Measurements from ENCODE around the gene CC2D2A. TPM values are rescaled to one million over a fixed set of nuclear protein-coding genes. Genes with fewer than 3 reads are reported as not detected.

CC2D2A gene
- total RNA-seq, 1 donor from 2014 or later: 14.0 TPM

- H3K27ac Mint-ChIP-seq (ENCODE audit: unreplicated experiment): no peak overlapping the region
Measured at GRCh38 chr4:15562623-15563022, 92.9 kb downstream of the CC2D2A start.

GRCh38 chr4:15563871-15564270 lies 94.2 kb downstream of the CC2D2A start:
- Mint-ChIP-seq H3K4me1 (ENCODE audit: low read depth, unreplicated experiment) (no peaks in the 10 kb centered on the region), H3K36me3 (ENCODE audit: low read depth, unreplicated experiment) (peaks cover 34% of the 10 kb centered on the region), H3K27me3 (ENCODE audit: low read depth, unreplicated experiment) (no peaks in the 10 kb centered on the region), H3K9me3 (ENCODE audit: unreplicated experiment) (no peaks in the 10 kb centered on the region), H3K4me3 (ENCODE audit: unreplicated experiment) (no peak overlapping the region), H3K27ac (ENCODE audit: unreplicated experiment) (no peak overlapping the region)
- Histone ChIP-seq H3K9me3 (ENCODE audit: insufficient read depth, low read depth, low read length) (no peaks in the 10 kb centered on the region), H3K27ac (ENCODE audit: low read depth, low read length) (no peak overlapping the region), H2AFZ (ENCODE audit: low read depth, low read length) (no peak overlapping the region), H3K9ac (ENCODE audit: low read length) (no peak overlapping the region), H3K79me2 (ENCODE audit: insufficient read depth, low read length) (no peaks in the 10 kb centered on the region), H3K4me3 (ENCODE audit: insufficient read depth, low read depth, low read length) (no peak overlapping the region), H3K4me2 (ENCODE audit: low read length) (no peak overlapping the region), H3K4me1 (ENCODE audit: insufficient read depth, low read length) (no peaks in the 10 kb centered on the region), H4K20me1 (ENCODE audit: insufficient read depth, low read length) (no peaks in the 10 kb centered on the region), H3K27me3 (ENCODE audit: insufficient read depth, low read length) (no peaks in the 10 kb centered on the region), H3K36me3 (ENCODE audit: insufficient read depth, low read length) (peaks cover 6% of the 10 kb centered on the region)
- TF ChIP-seq CTCF (IDR thresholded peaks at IDR 0.05; ENCODE audit: insufficient read depth, low read depth, low read length): no peak
- no peak for TF ChIP-seq EZH2 (IDR thresholded peaks at IDR 0.05; ENCODE audit: insufficient read depth, low read length)
- FAIRE-seq (no peak), DNase-seq (ENCODE audit: low read depth) (no peak)

More at GRCh38 chr4:15562623-15563022, 92.9 kb downstream of the CC2D2A start:
- H3K4me1 ChIP-seq (ENCODE audit: insufficient read depth, low read length): no peaks in the 10 kb centered on the region
- H3K9ac ChIP-seq (ENCODE audit: low read length): no peak overlapping the region
- H3K27me3 Mint-ChIP-seq (ENCODE audit: low read depth, unreplicated experiment): no peaks in the 10 kb centered on the region
- peaks cover 6% of the 10 kb centered on the region for H3K36me3 ChIP-seq (ENCODE audit: insufficient read depth, low read length)
- H3K4me3 ChIP-seq (ENCODE audit: insufficient read depth, low read depth, low read length): no peak overlapping the region
- no peak overlapping the region for H3K27ac ChIP-seq (ENCODE audit: low read depth, low read length)
- no peak overlapping the region for H3K4me3 Mint-ChIP-seq (ENCODE audit: unreplicated experiment)
- H2AFZ ChIP-seq (ENCODE audit: low read depth, low read length): no peak overlapping the region
- peaks cover 35% of the 10 kb centered on the region for H3K36me3 Mint-ChIP-seq (ENCODE audit: low read depth, unreplicated experiment)
- TF ChIP-seq EZH2 (IDR thresholded peaks at IDR 0.05; ENCODE audit: insufficient read depth, low read length) (no peak), CTCF (IDR thresholded peaks at IDR 0.05; ENCODE audit: insufficient read depth, low read depth, low read length) (no peak)
- no peaks in the 10 kb centered on the region for H3K79me2 ChIP-seq (ENCODE audit: insufficient read depth, low read length)
- no peaks in the 10 kb centered on the region for H3K4me1 Mint-ChIP-seq (ENCODE audit: low read depth, unreplicated experiment)
- no peak for FAIRE-seq
- no peaks in the 10 kb centered on the region for H3K27me3 ChIP-seq (ENCODE audit: insufficient read depth, low read length)
- no peaks in the 10 kb centered on the region for H4K20me1 ChIP-seq (ENCODE audit: insufficient read depth, low read length)
- no peaks in the 10 kb centered on the region for H3K9me3 ChIP-seq (ENCODE audit: insufficient read depth, low read depth, low read length)
- no peak for DNase-seq (ENCODE audit: low read depth)
- H3K4me2 ChIP-seq (ENCODE audit: low read length): no peak overlapping the region
- H3K9me3 Mint-ChIP-seq (ENCODE audit: unreplicated experiment): no peaks in the 10 kb centered on the region

- Histone ChIP-seq H3K4me3 (ENCODE audit: insufficient read depth, low read depth, low read length) (no peak overlapping the region), H3K9ac (ENCODE audit: low read length) (no peak overlapping the region), H3K27me3 (ENCODE audit: insufficient read depth, low read length) (no peaks in the 10 kb centered on the region), H3K4me2 (ENCODE audit: low read length) (no peak overlapping the region), H3K27ac (ENCODE audit: low read depth, low read length) (no peak overlapping the region), H4K20me1 (ENCODE audit: insufficient read depth, low read length) (no peaks in the 10 kb centered on the region), H2AFZ (ENCODE audit: low read depth, low read length) (no peak overlapping the region), H3K4me1 (ENCODE audit: insufficient read depth, low read length) (no peaks in the 10 kb centered on the region), H3K9me3 (ENCODE audit: insufficient read depth, low read depth, low read length) (no peaks in the 10 kb centered on the region), H3K79me2 (ENCODE audit: insufficient read depth, low read length) (no peaks in the 10 kb centered on the region), H3K36me3 (ENCODE audit: insufficient read depth, low read length) (peaks cover 4% of the 10 kb centered on the region)
- Mint-ChIP-seq H3K9me3 (ENCODE audit: unreplicated experiment) (no peaks in the 10 kb centered on the region), H3K4me3 (ENCODE audit: unreplicated experiment) (no peak overlapping the region), H3K27ac (ENCODE audit: unreplicated experiment) (no peak overlapping the region), H3K4me1 (ENCODE audit: low read depth, unreplicated experiment) (no peaks in the 10 kb centered on the region), H3K36me3 (ENCODE audit: low read depth, unreplicated experiment) (peaks cover 29% of the 10 kb centered on the region), H3K27me3 (ENCODE audit: low read depth, unreplicated experiment) (no peaks in the 10 kb centered on the region)
- no peak for FAIRE-seq
- TF ChIP-seq EZH2 (IDR thresholded peaks at IDR 0.05; ENCODE audit: insufficient read depth, low read length): no peak
- no peak for TF ChIP-seq CTCF (IDR thresholded peaks at IDR 0.05; ENCODE audit: insufficient read depth, low read depth, low read length)
- no peak for DNase-seq (ENCODE audit: low read depth)
Measured at GRCh38 chr4:15568821-15569220, 99.1 kb downstream of the CC2D2A start.

Data from astrocyte (in vitro differentiated cells and primary cell).